Glomerular endothelial cell (primary cell): ENCODE results near the gene PNMA1. TPM values are rescaled to one million over a fixed set of nuclear protein-coding genes. Genes with fewer than 3 reads are reported as not detected.

Experiments
- DNase-seq: peaks from one replicate; pipeline ENCODE4 v3.0.0-alpha.2; 2011; ENCODE audit warnings: low read depth, low spot score; ENCODE audit errors: extremely low read depth
- total RNA-seq: library from RNA; depleted of rRNA; stranded (reverse); fragments of >200 nt; gene quantifications from 2 replicates; pipeline ENCODE4 v1.2.3, GENCODE V29; 2015

PNMA1 gene
- total RNA-seq, 1 donor from 2014 or later, result 44.9 TPM

- no peak for DNase-seq
Measured at GRCh38 chr14:73751157-73751691, 37.0 kb upstream of the PNMA1 start.

DNA sequence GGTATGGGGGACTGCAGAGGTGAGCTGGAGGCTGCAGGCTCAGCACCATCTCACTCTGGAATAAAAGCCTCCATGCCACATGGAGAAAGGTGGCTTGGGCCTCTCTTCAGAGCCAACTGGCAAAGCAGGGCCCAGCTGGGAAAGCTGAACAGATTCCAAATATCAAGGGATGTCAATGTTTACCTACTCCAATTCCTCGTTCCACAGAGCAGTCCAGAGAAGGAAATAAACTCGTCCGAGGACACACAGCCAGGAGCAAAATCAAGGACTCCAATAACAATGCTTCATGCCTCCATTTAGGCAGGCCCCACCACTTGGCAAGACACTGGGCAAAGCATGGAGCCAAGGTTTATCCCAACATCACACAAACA is 36.3 kb upstream of the PNMA1 start:
- no peak for DNase-seq

DNA sequence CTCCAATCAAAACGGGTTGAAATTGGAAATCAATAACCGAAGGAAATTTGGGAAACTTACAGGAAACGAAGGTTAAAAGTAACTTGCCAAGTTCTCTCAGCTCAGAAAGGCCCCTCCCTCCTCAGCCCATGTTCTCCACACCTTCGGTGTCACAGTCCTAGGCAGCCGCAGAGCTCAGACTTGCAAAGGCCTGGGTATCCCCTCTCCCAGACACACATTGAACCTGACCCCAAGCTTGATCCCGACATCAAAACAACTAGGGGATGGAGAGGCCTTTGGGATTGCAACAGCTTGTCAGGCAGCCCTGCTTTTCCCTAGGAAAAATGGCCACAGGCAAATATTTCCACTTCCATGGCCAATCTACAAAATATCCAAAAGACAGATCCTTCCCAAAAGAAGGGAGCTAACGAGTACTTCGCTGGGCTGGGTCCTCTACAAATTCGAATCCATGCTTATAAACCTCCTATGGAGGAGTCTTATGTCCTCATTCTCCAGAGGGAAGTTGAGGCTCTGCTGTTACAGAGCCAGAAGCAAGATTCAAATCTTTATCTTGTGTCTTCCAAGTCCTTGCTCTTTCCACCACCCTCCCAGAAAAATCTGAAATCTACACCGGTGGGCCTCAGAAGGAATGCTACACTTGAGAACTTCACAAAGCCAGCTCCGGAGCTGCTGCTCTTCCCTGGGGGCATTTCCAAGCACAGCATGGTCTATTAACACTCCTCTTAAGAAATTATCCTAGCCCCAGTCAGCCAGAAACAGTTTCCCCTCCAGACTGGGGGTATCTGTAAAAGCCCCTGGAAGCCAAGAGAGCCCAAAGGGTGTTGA is 35.7 kb upstream of the PNMA1 start:
- no peak for DNase-seq

GRCh38 chr14:73748858-73749357 is 34.7 kb upstream of the PNMA1 start:
- DNase-seq, result no peak

GRCh38 chr14:73747379-73748211 is 33.4 kb upstream of the PNMA1 start:
- DNase-seq, result no peak

- DNase-seq, result no peak
Measured at GRCh38 chr14:73746520-73747378, 32.6 kb upstream of the PNMA1 start.

DNA sequence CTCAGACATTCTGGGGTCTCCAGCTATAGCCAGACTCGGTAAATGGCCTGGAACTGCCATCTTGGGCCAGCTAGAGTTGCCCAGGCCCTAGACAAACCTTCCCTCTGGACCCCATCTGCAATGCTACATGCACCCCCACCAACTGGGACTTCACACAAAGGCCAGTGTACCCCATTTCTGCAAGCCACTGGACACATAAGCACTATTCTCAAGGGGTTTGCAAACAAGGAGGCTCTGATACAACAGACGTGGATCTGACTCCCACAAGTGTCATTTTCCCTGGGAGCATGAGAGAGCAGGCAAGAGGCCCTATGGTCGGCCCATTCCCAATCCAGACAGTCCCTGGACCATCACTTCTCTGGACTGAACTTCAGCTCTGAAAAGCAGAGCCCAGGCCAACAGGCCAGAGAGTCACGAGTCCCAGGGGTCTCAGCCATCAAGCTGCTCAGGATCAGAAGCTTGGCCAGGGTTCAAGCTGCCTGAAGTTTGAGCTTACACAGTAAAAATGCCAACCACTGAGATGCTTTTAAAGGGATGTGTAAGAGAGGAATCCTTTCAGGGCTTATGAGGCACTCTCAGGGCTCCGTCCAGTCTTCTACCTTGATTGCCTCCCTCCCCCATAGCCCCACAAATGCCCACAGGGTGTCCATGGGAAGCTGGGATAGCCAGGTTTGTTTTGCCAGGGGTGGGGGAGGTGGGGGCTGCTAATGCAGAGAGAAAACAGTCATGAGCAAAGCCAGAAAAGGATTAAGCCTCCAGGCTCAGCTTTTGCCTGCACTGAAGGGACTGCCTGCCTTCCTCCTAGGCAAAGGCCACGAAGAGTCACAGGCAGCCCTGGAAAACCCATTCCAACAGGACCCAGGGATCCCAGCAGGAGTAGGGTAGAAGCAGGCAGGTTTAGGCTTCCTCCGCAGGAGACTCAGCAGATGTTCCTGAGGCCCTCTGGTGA is 31.7 kb upstream of the PNMA1 start:
- DNase-seq, result no peak

GRCh38 chr14:73744874-73745529 is 30.8 kb upstream of the PNMA1 start:
- DNase-seq, result no peak

- no peak for DNase-seq
Measured at GRCh38 chr14:73744175-73744867, 30.1 kb upstream of the PNMA1 start.

DNA sequence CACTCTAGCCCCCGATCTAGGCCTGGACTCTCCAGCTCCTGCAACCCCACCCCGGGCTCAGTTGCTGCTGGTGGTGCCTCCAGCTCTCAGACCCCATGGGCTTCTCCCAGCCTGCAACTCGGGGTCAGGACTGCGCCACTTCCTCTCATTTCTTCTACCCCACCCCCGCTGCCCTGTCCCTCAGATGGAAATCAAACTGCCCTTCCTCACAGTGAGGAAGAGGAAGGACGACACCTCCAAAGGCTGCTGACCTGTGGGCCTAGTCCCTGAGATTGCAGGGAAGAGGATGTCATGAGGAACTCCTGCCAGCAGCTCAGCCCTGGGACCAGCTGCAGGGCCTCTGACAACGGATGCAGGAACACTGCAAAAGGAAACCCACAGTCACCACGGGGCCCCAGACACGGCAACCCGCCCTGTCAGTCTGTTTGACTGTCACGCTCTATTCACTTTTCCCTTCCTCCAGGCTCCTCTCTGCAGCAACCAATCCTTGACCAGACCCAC is 29.3 kb upstream of the PNMA1 start:
- no peak for DNase-seq

DNA sequence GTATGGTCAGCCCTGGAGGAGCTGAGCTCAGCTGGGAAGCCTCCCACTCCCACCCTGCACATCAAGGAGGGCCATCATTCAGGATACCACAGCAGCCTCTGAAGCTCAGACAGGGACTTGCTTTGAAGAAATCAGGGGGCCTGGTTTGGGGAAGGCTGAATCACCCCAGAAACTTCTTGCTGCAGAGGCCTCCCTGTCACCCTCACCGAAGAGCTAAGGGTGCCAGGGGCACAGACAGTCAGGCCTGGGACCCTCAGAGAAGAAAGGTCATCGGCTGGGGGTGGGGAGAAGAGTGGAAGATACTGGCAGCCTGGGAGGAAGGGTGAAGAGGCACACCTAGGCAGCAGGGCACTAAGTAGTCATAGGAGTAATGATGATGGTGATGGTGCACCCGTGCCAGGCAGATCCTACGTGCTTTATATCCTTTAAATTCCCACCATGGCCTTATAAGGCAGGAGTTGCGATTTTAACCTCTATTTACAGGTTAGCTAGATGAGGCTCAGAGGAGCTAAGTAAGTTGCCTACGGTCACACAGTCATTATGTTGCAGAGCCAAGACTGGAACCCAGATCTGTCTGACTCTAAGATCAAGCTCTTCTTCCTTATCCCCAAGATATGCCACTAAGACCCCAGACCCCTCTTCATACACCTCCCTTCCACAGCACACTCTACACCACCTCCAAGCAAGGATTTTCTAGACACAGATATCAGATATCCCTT is 28.5 kb upstream of the PNMA1 start:
- DNase-seq, result no peak

DNA sequence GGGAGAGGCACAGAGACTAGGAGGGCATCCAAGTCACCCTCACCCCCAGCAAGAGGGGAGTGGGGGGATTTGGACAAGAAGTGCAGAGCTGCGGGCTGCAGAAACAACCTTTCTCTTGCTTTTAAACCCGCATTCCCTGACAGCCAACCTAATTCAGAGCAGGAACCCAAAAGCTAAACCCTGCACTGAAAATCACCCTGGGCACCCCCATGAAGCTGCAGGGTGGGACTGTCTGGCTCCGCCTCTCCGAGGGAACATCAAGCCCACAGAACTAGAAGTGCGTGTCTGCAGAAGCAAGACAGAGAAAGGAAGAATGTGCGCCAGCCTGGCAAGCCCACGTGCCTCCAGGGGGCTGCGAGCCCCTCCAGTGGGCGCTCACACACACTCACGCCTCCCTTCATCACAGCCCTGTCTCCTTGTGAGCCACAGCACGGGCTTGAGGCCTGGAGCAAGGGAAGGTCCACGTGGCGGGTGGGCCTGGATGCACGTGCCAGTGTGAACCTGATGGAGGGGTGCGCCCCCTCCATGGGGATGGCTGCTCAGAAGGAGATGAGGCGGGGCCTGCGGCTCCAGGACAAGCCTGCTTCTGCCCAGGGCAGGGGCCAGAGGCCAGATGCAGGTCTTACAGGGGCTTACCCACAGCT is 27.8 kb upstream of the PNMA1 start:
- DNase-seq, result no peak

- no peak for DNase-seq
Measured at GRCh38 chr14:73741386-73741875, 27.2 kb upstream of the PNMA1 start.

DNA sequence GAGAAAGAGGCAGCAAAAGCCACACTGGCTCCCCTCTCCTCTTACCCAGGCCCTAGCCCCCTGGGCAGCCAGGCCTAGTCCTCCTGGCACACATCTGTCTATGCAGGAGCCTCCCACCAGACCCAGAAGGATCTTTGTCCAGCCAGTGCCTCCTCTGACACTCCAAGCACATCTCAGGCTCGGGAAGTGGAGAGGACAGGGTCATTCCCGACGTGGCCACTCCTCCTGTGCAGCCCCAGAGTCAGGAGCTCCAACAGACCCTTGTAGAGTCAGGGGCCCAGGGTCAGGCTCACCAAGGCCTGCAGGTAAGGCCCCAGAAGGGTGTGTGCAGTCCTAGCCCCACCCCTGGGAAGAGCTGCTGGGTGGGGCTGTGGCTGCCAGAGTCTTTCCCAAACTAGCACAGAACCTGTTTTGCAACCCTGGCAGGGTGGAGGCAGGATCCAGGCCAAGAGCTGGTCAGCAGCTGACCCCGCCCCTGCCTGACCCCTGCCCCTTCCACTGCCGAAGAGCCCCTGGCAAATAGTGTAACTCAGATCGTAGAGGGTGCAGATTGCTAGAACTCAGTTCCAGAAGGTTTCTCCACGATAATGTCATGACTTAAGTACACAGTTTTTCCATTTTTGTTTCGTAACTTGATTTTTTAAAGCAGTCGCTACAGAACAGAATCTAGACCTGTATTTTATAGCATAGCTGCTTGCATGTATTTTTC is 26.6 kb upstream of the PNMA1 start:
- no peak for DNase-seq

DNA sequence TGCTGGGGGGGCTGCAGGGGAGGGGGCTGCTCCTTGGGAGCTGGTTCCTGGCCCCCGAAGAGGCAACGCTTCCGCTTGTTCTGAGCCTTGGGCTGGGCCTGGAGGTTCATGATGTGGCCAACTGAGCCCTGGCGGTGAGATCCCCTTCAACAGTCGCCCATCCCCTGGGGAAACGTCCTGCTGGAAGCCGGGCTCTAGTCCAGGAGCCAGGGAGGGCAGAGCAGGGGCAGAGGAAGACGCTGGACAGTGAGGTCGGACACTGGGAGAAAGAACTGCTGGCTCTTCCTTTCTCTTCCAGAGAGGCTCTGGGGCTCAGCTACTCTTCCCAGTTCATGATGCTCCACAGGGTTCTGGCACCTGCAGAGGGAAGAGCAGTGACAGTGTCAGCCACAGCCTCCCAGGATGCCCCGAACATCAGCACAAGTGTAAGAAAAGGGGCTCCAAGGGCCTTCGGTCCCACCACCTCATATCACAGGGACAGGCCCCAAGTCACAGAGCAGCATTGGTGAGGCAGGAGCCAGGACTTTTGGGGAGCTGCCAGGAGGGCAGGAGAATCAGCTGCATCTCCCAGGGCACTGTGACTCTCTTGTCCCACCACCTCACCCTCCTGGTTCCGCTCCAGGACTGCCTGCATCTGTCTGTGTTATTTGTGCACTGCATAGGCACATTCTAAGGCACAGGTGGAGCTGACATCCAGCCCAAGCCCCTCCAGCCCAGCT is 25.9 kb upstream of the PNMA1 start:
- no peak for DNase-seq
